HepG2 (cell line): ENCODE results near the gene VPS37B. TPM values are rescaled to one million over a fixed set of nuclear protein-coding genes. Genes with fewer than 3 reads are reported as not detected.

ENCODE experiments used
- E2F2 ChIP-seq: sonication (generic); formaldehyde crosslinking; IDR thresholded peaks from 2 replicates; pipeline ENCODE4 v1.4.0; 2020; ENCODE audit warnings: missing genetic modification reagents, borderline replicate concordance
- FIP1L1 ChIP-seq: fragments of 200-400 bp; formaldehyde crosslinking; IDR thresholded peaks from 2 replicates; pipeline ENCODE4 v1.6.1; 2018; ENCODE audit warnings: low read depth, mild to moderate bottlenecking, low read length, moderate library complexity, borderline replicate concordance; ENCODE audit not compliant: insufficient read depth
- PREB ChIP-seq: sonication (generic); formaldehyde crosslinking; IDR thresholded peaks from 2 replicates; pipeline ENCODE4 v1.4.0; 2020; ENCODE audit warnings: missing genetic modification reagents
- SIN3B ChIP-seq: fragments of 150-350 bp; IDR thresholded peaks from 2 replicates; pipeline ENCODE4 v1.6.1; 2014; ENCODE audit warnings: low read length
- ZNF407 ChIP-seq: sonication (generic); formaldehyde crosslinking; IDR thresholded peaks from one replicate; pipeline ENCODE4 v1.5.1; 2020; ENCODE audit warnings: mild to moderate bottlenecking, missing genetic modification reagents; ENCODE audit errors: not compliant biosample characterization
- polyA plus RNA-seq, 8 experiments: library from polyadenylated mRNA; depleted of rRNA in 3 of 8; stranded (reverse) in 7 of 8; unstranded in 1 of 8; fragments of >200 nt; fragmentation: Illumina TruSeq in 4 of 8; extraction: Trizol in 4 of 8; gene quantifications; 2 replicates each; pipeline versions ENCODE4 v1.2.1 to v1.2.3, GENCODE V29; 2011 to 2016; ENCODE audit warnings: low read depth in 4 of 8, missing spikeins in 1 of 8, mixed read lengths in 1 of 8; ENCODE audit not compliant: insufficient read depth in 1 of 8
- total RNA-seq, 5 experiments: library from RNA; depleted of rRNA; stranded (reverse); fragments of >200 nt; fragmentation: Illumina TruSeq; extraction: Trizol; gene quantifications; 2 replicates each; pipeline ENCODE4 v1.2.3, GENCODE V29; 2016; ENCODE audit warnings: low read depth in 1 of 5
- TF ChIP-seq, protein P1 (sequence below): sonication (generic); formaldehyde crosslinking; IDR thresholded peaks from 2 replicates; pipeline ENCODE4 v1.9.0; 2022; ENCODE audit warnings: missing genetic modification reagents, mild to moderate bottlenecking, borderline replicate concordance
- TF ChIP-seq, protein P2 (sequence below): sonication (generic); formaldehyde crosslinking; IDR thresholded peaks from 2 replicates; pipeline ENCODE4 v1.5.1; 2020; ENCODE audit warnings: missing genetic modification reagents, mild to moderate bottlenecking, borderline replicate concordance
- TF ChIP-seq, protein P3 (sequence below): sonication (generic); formaldehyde crosslinking; IDR thresholded peaks from 2 replicates; pipeline ENCODE4 v1.4.0; 2020; ENCODE audit warnings: missing genetic modification reagents

VPS37B gene
- total and polyA plus RNA-seq, 2 of the 13 experiments (the other 11 are each of a cell fraction or from before 2014, with no cell fraction given) = 4.6 to 5.3 TPM

DNA sequence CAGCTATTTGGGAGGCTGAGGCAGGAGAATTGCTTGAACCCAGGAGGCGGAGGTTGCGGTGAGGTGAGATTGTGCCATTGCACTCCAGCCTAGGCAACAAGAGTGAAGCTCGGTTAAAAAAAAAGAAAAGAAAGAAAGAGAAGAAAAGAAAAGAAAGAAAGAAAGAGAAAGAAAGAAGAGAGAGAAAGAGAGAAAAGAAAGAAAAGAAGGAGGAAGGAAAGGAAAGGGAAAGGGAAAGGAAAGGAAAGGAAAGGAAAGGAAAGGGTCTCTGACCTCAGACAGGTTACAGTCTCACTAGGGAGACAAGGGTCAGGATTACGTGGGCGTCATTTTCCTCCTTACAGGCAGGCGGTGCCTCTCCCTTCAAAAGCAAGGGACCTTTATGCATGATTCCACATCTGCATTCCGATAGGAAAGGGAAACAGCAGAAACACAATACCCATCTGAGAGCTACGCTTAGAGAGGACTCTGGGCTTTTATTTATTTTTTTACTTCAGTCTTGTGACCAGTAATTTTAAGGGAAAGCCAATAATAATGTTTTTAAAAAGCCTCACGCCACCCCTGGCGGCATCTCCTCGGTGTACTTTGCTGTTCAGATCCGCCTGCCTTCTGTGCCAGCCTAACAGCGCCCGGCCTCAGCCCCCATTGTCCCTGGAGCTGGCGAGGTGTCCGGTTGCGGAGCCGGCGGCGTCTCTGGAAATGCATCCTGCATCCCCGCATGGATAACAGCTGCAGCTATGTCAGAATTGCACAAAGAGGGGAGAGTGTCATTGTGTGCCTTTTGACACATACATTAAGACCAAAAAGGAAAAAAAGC is 61.6 kb downstream of the VPS37B start (continued):
- TF ChIP-seq, protein P1, sequence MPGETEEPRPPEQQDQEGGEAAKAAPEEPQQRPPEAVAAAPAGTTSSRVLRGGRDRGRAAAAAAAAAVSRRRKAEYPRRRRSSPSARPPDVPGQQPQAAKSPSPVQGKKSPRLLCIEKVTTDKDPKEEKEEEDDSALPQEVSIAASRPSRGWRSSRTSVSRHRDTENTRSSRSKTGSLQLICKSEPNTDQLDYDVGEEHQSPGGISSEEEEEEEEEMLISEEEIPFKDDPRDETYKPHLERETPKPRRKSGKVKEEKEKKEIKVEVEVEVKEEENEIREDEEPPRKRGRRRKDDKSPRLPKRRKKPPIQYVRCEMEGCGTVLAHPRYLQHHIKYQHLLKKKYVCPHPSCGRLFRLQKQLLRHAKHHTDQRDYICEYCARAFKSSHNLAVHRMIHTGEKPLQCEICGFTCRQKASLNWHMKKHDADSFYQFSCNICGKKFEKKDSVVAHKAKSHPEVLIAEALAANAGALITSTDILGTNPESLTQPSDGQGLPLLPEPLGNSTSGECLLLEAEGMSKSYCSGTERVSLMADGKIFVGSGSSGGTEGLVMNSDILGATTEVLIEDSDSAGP (CRISPR knock-in tag) = peak; percentile 23; the same call in 1 of the 2 replicates
- no peak for TF ChIP-seq FIP1L1
- TF ChIP-seq E2F2 (CRISPR knock-in tag) = no peak
- TF ChIP-seq ZNF407 (CRISPR knock-in tag) = no peak
- TF ChIP-seq, protein P2, sequence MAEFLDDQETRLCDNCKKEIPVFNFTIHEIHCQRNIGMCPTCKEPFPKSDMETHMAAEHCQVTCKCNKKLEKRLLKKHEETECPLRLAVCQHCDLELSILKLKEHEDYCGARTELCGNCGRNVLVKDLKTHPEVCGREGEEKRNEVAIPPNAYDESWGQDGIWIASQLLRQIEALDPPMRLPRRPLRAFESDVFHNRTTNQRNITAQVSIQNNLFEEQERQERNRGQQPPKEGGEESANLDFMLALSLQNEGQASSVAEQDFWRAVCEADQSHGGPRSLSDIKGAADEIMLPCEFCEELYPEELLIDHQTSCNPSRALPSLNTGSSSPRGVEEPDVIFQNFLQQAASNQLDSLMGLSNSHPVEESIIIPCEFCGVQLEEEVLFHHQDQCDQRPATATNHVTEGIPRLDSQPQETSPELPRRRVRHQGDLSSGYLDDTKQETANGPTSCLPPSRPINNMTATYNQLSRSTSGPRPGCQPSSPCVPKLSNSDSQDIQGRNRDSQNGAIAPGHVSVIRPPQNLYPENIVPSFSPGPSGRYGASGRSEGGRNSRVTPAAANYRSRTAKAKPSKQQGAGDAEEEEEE (CRISPR knock-in tag) = no peak
- no peak for TF ChIP-seq SIN3B
- no peak for TF ChIP-seq PREB (CRISPR knock-in tag)
- TF ChIP-seq, protein P3, sequence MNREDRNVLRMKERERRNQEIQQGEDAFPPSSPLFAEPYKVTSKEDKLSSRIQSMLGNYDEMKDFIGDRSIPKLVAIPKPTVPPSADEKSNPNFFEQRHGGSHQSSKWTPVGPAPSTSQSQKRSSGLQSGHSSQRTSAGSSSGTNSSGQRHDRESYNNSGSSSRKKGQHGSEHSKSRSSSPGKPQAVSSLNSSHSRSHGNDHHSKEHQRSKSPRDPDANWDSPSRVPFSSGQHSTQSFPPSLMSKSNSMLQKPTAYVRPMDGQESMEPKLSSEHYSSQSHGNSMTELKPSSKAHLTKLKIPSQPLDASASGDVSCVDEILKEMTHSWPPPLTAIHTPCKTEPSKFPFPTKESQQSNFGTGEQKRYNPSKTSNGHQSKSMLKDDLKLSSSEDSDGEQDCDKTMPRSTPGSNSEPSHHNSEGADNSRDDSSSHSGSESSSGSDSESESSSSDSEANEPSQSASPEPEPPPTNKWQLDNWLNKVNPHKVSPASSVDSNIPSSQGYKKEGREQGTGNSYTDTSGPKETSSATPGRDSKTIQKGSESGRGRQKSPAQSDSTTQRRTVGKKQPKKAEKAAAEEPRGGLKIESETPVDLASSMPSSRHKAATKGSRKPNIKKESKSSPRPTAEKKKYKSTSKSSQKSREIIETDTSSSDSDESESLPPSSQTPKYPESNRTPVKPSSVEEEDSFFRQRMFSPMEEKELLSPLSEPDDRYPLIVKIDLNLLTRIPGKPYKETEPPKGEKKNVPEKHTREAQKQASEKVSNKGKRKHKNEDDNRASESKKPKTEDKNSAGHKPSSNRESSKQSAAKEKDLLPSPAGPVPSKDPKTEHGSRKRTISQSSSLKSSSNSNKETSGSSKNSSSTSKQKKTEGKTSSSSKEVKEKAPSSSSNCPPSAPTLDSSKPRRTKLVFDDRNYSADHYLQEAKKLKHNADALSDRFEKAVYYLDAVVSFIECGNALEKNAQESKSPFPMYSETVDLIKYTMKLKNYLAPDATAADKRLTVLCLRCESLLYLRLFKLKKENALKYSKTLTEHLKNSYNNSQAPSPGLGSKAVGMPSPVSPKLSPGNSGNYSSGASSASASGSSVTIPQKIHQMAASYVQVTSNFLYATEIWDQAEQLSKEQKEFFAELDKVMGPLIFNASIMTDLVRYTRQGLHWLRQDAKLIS (CRISPR knock-in tag) = no peak
